Measurements from ENCODE around the gene LILRB4. TPM values are rescaled to one million over a fixed set of nuclear protein-coding genes. Genes with fewer than 3 reads are reported as not detected.

LILRB4 gene
- total and polyA plus RNA-seq, 9 donors = 0.48 to 6.9 (median 1.0) TPM; not detected in 1

DNA sequence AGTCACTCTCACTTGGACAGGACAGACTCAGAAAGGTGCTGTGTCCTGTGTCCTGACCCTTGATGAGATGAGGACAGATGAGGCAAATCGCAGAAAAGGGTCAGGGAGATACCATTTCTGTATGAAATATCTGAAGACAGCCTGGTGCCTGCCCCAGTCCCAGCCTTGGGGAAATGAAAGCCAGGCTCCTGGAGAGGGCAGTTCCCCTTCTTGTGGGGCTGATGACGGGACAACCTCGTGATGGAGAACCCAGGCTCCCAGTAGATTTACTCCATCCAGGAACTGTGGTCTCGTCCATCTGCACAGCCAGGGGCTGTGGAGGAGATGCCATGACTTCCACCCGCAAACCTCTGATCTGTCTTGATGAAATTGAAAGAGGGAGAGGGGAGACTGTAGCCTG is 18.7 kb upstream of the LILRB4 start:
- intact Hi-C loops (cut with DNase I) = no loop called here
- DNase-seq = no peak
- no peaks in the 10 kb centered on the region for H3K9me3 ChIP-seq
- no peak overlapping the region for H3K4me3 ChIP-seq
- no peaks in the 10 kb centered on the region for H3K27me3 ChIP-seq
- H3K4me1 ChIP-seq (ENCODE audit: insufficient read depth) = no peaks in the 10 kb centered on the region
- H3K36me3 ChIP-seq = no peaks in the 10 kb centered on the region
- TF ChIP-seq EP300 (IDR thresholded peaks at IDR 0.05) (no peak), CTCF (IDR thresholded peaks at IDR 0.05) (no peak), POLR2A (IDR thresholded peaks at IDR 0.05) (no peak)
- 57 to 67% (median 64%) methylated on average over 5 of the region's 5 CpGs for WGBS, 3 donors
- no peak overlapping the region for H3K27ac ChIP-seq

GRCh38 chr19:54646331-54646841 is 16.4 kb upstream of the LILRB4 start:
- WGBS, 3 donors = 86 to 89% (median 87%) methylated on average over 19 of the region's 19 CpGs
- DNase-seq = no peak
- Histone ChIP-seq H3K4me3 (no peak overlapping the region), H3K27me3 (no peaks in the 10 kb centered on the region), H3K27ac (no peak overlapping the region), H3K36me3 (no peaks in the 10 kb centered on the region), H3K4me1 (ENCODE audit: insufficient read depth) (no peaks in the 10 kb centered on the region), H3K9me3 (no peaks in the 10 kb centered on the region)
- intact Hi-C loops (cut with DNase I) = no loop called here
- TF ChIP-seq CTCF (IDR thresholded peaks at IDR 0.05) (no peak), EP300 (IDR thresholded peaks at IDR 0.05) (no peak), POLR2A (IDR thresholded peaks at IDR 0.05) (no peak)

GRCh38 chr19:54648129-54648528 is 14.7 kb upstream of the LILRB4 start:
- Histone ChIP-seq H3K27ac (no peak overlapping the region), H3K4me3 (no peak overlapping the region), H3K36me3 (no peaks in the 10 kb centered on the region), H3K9me3 (no peaks in the 10 kb centered on the region), H3K4me1 (ENCODE audit: insufficient read depth) (no peaks in the 10 kb centered on the region), H3K27me3 (no peaks in the 10 kb centered on the region)
- 48 to 60% (median 50%) methylated on average over 4 of the region's 4 CpGs for WGBS, 3 donors
- no peak for TF ChIP-seq CTCF (IDR thresholded peaks at IDR 0.05)
- no peak for TF ChIP-seq EP300 (IDR thresholded peaks at IDR 0.05)
- no peak for TF ChIP-seq POLR2A (IDR thresholded peaks at IDR 0.05)
- intact Hi-C loops (cut with DNase I) = no loop called here
- DNase-seq = no peak

GRCh38 chr19:54650108-54650655 is 12.6 kb upstream of the LILRB4 start:
- no peak for TF ChIP-seq POLR2A (IDR thresholded peaks at IDR 0.05)
- TF ChIP-seq EP300 (IDR thresholded peaks at IDR 0.05) = no peak
- TF ChIP-seq CTCF (IDR thresholded peaks at IDR 0.05) = no peak
- intact Hi-C loops (cut with DNase I) = no loop called here

More at GRCh38 chr19:54650108-54650655, 12.6 kb upstream of the LILRB4 start:
- Histone ChIP-seq H3K27ac (no peak overlapping the region), H3K27me3 (no peaks in the 10 kb centered on the region), H3K9me3 (no peaks in the 10 kb centered on the region), H3K36me3 (no peaks in the 10 kb centered on the region), H3K4me1 (ENCODE audit: insufficient read depth) (no peaks in the 10 kb centered on the region), H3K4me3 (no peak overlapping the region)
- DNase-seq = no peak
- 72 to 84% (median 82%) methylated on average over 6 of the region's 6 CpGs for WGBS, 3 donors

Measured in ovary (tissue), 9 donors.